ENCODE measurements around the gene SYDE1. TPM values are rescaled to one million over a fixed set of nuclear protein-coding genes. Genes with fewer than 3 reads are reported as not detected.

Gene SYDE1
- total RNA-seq, 4 donors from 2014 or later: 10.9 to 35.2 (median 18.0) TPM

- TF ChIP-seq CTCF (IDR thresholded peaks at IDR 0.05; ENCODE audit: low read depth): no peak
These were observed 46.9 kb downstream of the SYDE1 start for GRCh38 chr19:15154002-15154612.

GRCh38 chr19:15155296-15155695, 48.1 kb downstream of the SYDE1 start:
- TF ChIP-seq CTCF (IDR thresholded peaks at IDR 0.05; ENCODE audit: low read depth): no peak

GRCh38 chr19:15156391-15156790, 49.2 kb downstream of the SYDE1 start:
- TF ChIP-seq CTCF (IDR thresholded peaks at IDR 0.05; ENCODE audit: low read depth): no peak

- no peak for TF ChIP-seq CTCF (IDR thresholded peaks at IDR 0.05; ENCODE audit: low read depth)
These were observed 52.0 kb downstream of the SYDE1 start for GRCh38 chr19:15159251-15159650.

GRCh38 chr19:15161028-15161984, 54.1 kb downstream of the SYDE1 start:
- TF ChIP-seq CTCF (IDR thresholded peaks at IDR 0.05; ENCODE audit: low read depth): no peak

Small RNA genes lying within 50 kb of the gene (small RNA-seq; reads per million reads assigned to genes)
- gene RNU6-782P: not detected

Other genes starting within 250 kb of the SYDE1 start
- gene OR7A17, start 221.3 kb upstream of the SYDE1 start, total RNA-seq: not detected
- gene OR7C2, start 165.9 kb upstream of the SYDE1 start, total RNA-seq: not detected
- gene SLC1A6, start 127.5 kb upstream of the SYDE1 start, total RNA-seq: not detected
- gene CASP14, start 57.9 kb upstream of the SYDE1 start, total RNA-seq: not detected
- not detected for gene OR1I1, start 25.2 kb upstream of the SYDE1 start, total RNA-seq
- 10 to 100 TPM; 17.7 to 91.4 (median 41.4) TPM for gene NOTCH3, start 93.6 kb downstream of the SYDE1 start, total RNA-seq
- gene EPHX3, start 125.0 kb downstream of the SYDE1 start, total RNA-seq: under 1 TPM in 1 of 4 donors, not detected in 3; 0.88 TPM
- 10 to 100 TPM; 27.6 to 46.5 (median 35.3) TPM for gene BRD4, start 225.1 kb downstream of the SYDE1 start, total RNA-seq

All from subcutaneous adipose tissue (tissue), 4 donors.